ENCODE measurements around the gene CYP26B1.

- no peak for TF ChIP-seq CTCF (IDR thresholded peaks at IDR 0.05)
- no peak for TF ChIP-seq POLR2AphosphoS5 (IDR thresholded peaks at IDR 0.05)
These were observed 4.9 kb downstream of the CYP26B1 start for GRCh38 chr2:72142570-72143440.

All from prostate gland (tissue), 2 donors.